K562 (cell line): Measurements from ENCODE around the gene AAMP. TPM values are rescaled to one million over a fixed set of nuclear protein-coding genes. Genes with fewer than 3 reads are reported as not detected.

Source experiments
- ATAC-seq: fragments of 200-7000 bp; cut with Tn5 transposase; 3 replicates; pipeline ENCODE4 v1.9.1; 2020; ENCODE audit warnings: moderate library complexity
- BruUV-seq: library from RNA; stranded (reverse); fragments of 400-500 nt; replicated peaks from 2 replicates; lab custom pipeline; 2021; lab: Mats Ljungman, UMichigan
- CTCF ChIA-PET: fragments of 300-600 bp; formaldehyde crosslinking; extraction: SDS; loops from one replicate; lab custom pipeline; 2021; ENCODE audit warnings: low intra/inter-chr PET ratio; lab: Yijun Ruan, JAX
- POLR2A ChIA-PET: fragments of 300-600, 350-650 bp; sonication (Branson Sonifier 250); formaldehyde crosslinking; extraction: SDS; loops from one replicate; lab custom pipeline; 2021; ENCODE audit warnings: antibody characterized with exemption, inconsistent platforms; lab: Yijun Ruan, JAX
- DNase-seq, 4 experiments: peaks; one replicate each; pipeline versions ENCODE4 v3.0.0 to v3.0.0-alpha.2; 2011 to 2018; ENCODE audit warnings: low spot score in 3 of 4, mixed read lengths in 3 of 4; ENCODE audit errors: extremely low read depth in 1 of 4
- FAIRE-seq: peaks from 2 replicates; lab custom pipeline; 2011; peaks lifted over from hg19 to GRCh38; lab: Jason Lieb, UNC
- H2AFZ ChIP-seq: 2 replicates; pipeline ENCODE4 v1.6.0; 2011; ENCODE audit warnings: low read depth, low read length, control low read depth, inconsistent platforms
- H3K27ac ChIP-seq: fragments of 200-600 bp; 3 replicates; pipeline ENCODE4 v1.8.0; 2011; ENCODE audit warnings: low read depth, mild to moderate bottlenecking, control low read depth, inconsistent platforms, low read length, moderate library complexity, mixed read lengths; ENCODE audit errors: extremely low read depth
- H3K27me3 ChIP-seq, 2 experiments: fragments of 300-600 bp in 1 of 2; 2 replicates in 1 of 2; 3 replicates in 1 of 2; pipeline versions ENCODE4 v1.6.0 to v1.8.0; 2011; ENCODE audit warnings: inconsistent platforms in 2 of 2, low read length in 2 of 2, mild to moderate bottlenecking in 1 of 2, mixed read lengths in 1 of 2, moderate library complexity in 1 of 2; ENCODE audit not compliant: control insufficient read depth in 2 of 2, insufficient read depth in 2 of 2
- H3K36me3 ChIP-seq: fragments of 300-600 bp; 3 replicates; pipeline ENCODE4 v1.8.0; 2011; ENCODE audit warnings: mild to moderate bottlenecking, low read length, inconsistent platforms; ENCODE audit not compliant: control insufficient read depth, insufficient read depth
- H3K4me1 ChIP-seq, 2 experiments: fragments of 200-600 bp in 1 of 2; replicated peaks in 1 of 2; 2 replicates in 1 of 2; 3 replicates in 1 of 2; pipeline versions ENCODE4 v1.5.1 to v1.8.0; 2011; ENCODE audit warnings: inconsistent platforms in 2 of 2, low read length in 2 of 2, mild to moderate bottlenecking in 1 of 2, mixed read lengths in 1 of 2, moderate library complexity in 1 of 2; ENCODE audit not compliant: control insufficient read depth in 2 of 2, insufficient read depth in 2 of 2
- H3K4me2 ChIP-seq: 2 replicates; pipeline ENCODE4 v1.6.1; 2011; ENCODE audit warnings: low read length, control low read depth, inconsistent platforms, mixed read lengths; ENCODE audit not compliant: insufficient read depth
- H3K4me3 ChIP-seq: fragments of 200-600 bp; sonication (generic), shearing (Covaris generic); 2 replicates; pipeline ENCODE4 v1.5.1; 2016; ENCODE audit warnings: control low read depth, inconsistent platforms
- H3K79me2 ChIP-seq: fragments of 200-600 bp; 3 replicates; pipeline ENCODE4 v1.8.0; 2011; ENCODE audit warnings: low read length, inconsistent platforms; ENCODE audit not compliant: control insufficient read depth, insufficient read depth
- H3K9ac ChIP-seq, 2 experiments: 2 replicates each; pipeline versions ENCODE4 v1.6.0 to v1.6.1; 2011; ENCODE audit warnings: low read depth in 2 of 2, low read length in 2 of 2, control low read depth in 1 of 2, inconsistent platforms in 1 of 2, mild to moderate bottlenecking in 1 of 2, mixed read lengths in 1 of 2; ENCODE audit not compliant: insufficient read depth in 1 of 2
- H3K9me1 ChIP-seq: one replicate; pipeline ENCODE4 v1.6.0; 2011; ENCODE audit warnings: inconsistent platforms, mild to moderate bottlenecking, low read length, moderate library complexity; ENCODE audit not compliant: control insufficient read depth, insufficient read depth
- H3K9me3 ChIP-seq: replicated peaks from 2 replicates; pipeline ENCODE4 v1.5.1; 2011; ENCODE audit warnings: low read depth, low read length, inconsistent platforms; ENCODE audit not compliant: control insufficient read depth, insufficient read depth
- H4K20me1 ChIP-seq: replicated peaks from 2 replicates; pipeline ENCODE4 v1.6.1; 2011; ENCODE audit warnings: low read length, inconsistent platforms, mixed read lengths; ENCODE audit not compliant: control insufficient read depth, insufficient read depth
- ATF1 ChIP-seq, 2 experiments: fragments of 450-650 bp in 1 of 2; IDR thresholded peaks; 2 replicates each; pipeline ENCODE4 v1.6.1; 2016; ENCODE audit warnings: missing compliant biosample characterization in 1 of 2, missing genetic modification characterization in 1 of 2
- ESRRB ChIP-seq: fragments of 250-450 bp; sonication (Bioruptor Pico); IDR thresholded peaks from 2 replicates; pipeline ENCODE4 v1.5.0; 2020; ENCODE audit warnings: mild to moderate bottlenecking, moderate library complexity, borderline replicate concordance
- EWSR1 ChIP-seq: fragments of 450-650 bp; IDR thresholded peaks from 2 replicates; pipeline ENCODE4 v1.6.1; 2018; ENCODE audit warnings: borderline replicate concordance, mild to moderate bottlenecking, low read depth, moderate library complexity; ENCODE audit not compliant: partially characterized antibody
- HDAC6 ChIP-seq: IDR thresholded peaks from 2 replicates; pipeline ENCODE4 v1.6.1; 2012; ENCODE audit warnings: low read depth, mild to moderate bottlenecking, control low read depth, inconsistent platforms, low read length, moderate library complexity
- RBM22 ChIP-seq: fragments of 200-400 bp; formaldehyde crosslinking; IDR thresholded peaks from 2 replicates; pipeline ENCODE4 v1.6.1; 2018; ENCODE audit warnings: low read length, low read depth; ENCODE audit not compliant: poor library complexity, severe bottlenecking
- RHOXF2B ChIP-seq: fragments of 250-450 bp; sonication (Bioruptor Pico); conservative IDR thresholded peaks from 2 replicates; pipeline ENCODE4 v1.5.1; 2021
- SMAD2 ChIP-seq: fragments of 150-350 bp; IDR thresholded peaks from 2 replicates; pipeline ENCODE4 v1.6.1; 2014; ENCODE audit warnings: low read depth, mild to moderate bottlenecking, low read length
- SMAD3 ChIP-seq: fragments of 450-650 bp; formaldehyde crosslinking; conservative IDR thresholded peaks from 2 replicates; pipeline ENCODE4 v1.4.0; 2020; ENCODE audit warnings: mild to moderate bottlenecking
- TCF7L2 ChIP-seq: fragments of 150-350 bp; IDR thresholded peaks from 2 replicates; pipeline ENCODE4 v1.6.1; 2016; ENCODE audit warnings: low read depth, mild to moderate bottlenecking, low read length, moderate library complexity
- ZKSCAN8 ChIP-seq: fragments of 200-800 bp; sonication (Bioruptor generic); IDR thresholded peaks from 2 replicates; pipeline ENCODE4 v1.6.1; 2016; ENCODE audit warnings: missing genetic modification characterization, missing compliant biosample characterization
- ZNF77 ChIP-seq: fragments of 250-450 bp; sonication (Bioruptor Pico); IDR thresholded peaks from 2 replicates; pipeline ENCODE4 v1.5.0; 2020
- WGBS: fragments of 100-300 bp; shearing (Covaris generic); methylation state at CpG from one replicate; pipeline ENCODE4 v1.1.6; 2016; ENCODE audit warnings: low coverage, mixed read lengths; ENCODE audit not compliant: insufficient coverage; ENCODE audit errors: missing lambda C conversion rate; 5-methylcytosine and 5-hydroxymethylcytosine counted together
- in situ Hi-C: fragments of 300-500 bp; cut with MboI; formaldehyde crosslinking; loops from 4 replicates; pipeline ENCODE4 v1.15.0; 2018; ENCODE audit warnings: inconsistent platforms, mixed read lengths
- intact Hi-C: fragments of 100-400 bp; cut with micrococcal nuclease; formaldehyde crosslinking; loops from 2 replicates; pipeline ENCODE4 v1.14.2; 2022
- polyA plus RNA-seq, 8 experiments: library from polyadenylated mRNA; depleted of rRNA in 4 of 8; stranded (reverse) in 5 of 8; unstranded in 3 of 8; fragments of >200 nt; fragmentation: Nextera tagmentation in 2 of 8; fragmentation: Illumina TruSeq in 1 of 8; extraction: Ambion mirVana in 2 of 8; extraction: Trizol in 1 of 8; gene quantifications; 2 replicates each; pipeline versions ENCODE4 v1.2.1 to v1.2.3, GENCODE V29; 2011 to 2014; ENCODE audit warnings: inconsistent platforms in 1 of 8, missing spikeins in 1 of 8
- total RNA-seq, 7 experiments: library from RNA; depleted of rRNA in 6 of 7; stranded (reverse); fragments of >200 nt in 6 of 7; fragmentation: Illumina TruSeq in 2 of 7; extraction: Trizol in 2 of 7; gene quantifications; 2 replicates each; pipeline versions ENCODE4 v1.2.1 to v1.2.3, GENCODE V29; 2011 to 2021; ENCODE audit warnings: low replicate concordance in 1 of 7
- TF ChIP-seq, protein P1 (sequence below): fragments of 250-450 bp; sonication (Bioruptor Pico); IDR thresholded peaks from 2 replicates; pipeline ENCODE4 v1.8.0; 2022; ENCODE audit warnings: moderate library complexity, mild to moderate bottlenecking, inconsistent platforms
- TF ChIP-seq, protein P2 (sequence below): fragments of 450-650 bp; IDR thresholded peaks from 2 replicates; pipeline ENCODE4 v1.6.1; 2016

The AAMP gene
- total and polyA plus RNA-seq, 9 of the 15 experiments (the other 6 are each of a cell fraction or from before 2014, with no cell fraction given): 5.7 to 197 (median 94.1) TPM

DNA sequence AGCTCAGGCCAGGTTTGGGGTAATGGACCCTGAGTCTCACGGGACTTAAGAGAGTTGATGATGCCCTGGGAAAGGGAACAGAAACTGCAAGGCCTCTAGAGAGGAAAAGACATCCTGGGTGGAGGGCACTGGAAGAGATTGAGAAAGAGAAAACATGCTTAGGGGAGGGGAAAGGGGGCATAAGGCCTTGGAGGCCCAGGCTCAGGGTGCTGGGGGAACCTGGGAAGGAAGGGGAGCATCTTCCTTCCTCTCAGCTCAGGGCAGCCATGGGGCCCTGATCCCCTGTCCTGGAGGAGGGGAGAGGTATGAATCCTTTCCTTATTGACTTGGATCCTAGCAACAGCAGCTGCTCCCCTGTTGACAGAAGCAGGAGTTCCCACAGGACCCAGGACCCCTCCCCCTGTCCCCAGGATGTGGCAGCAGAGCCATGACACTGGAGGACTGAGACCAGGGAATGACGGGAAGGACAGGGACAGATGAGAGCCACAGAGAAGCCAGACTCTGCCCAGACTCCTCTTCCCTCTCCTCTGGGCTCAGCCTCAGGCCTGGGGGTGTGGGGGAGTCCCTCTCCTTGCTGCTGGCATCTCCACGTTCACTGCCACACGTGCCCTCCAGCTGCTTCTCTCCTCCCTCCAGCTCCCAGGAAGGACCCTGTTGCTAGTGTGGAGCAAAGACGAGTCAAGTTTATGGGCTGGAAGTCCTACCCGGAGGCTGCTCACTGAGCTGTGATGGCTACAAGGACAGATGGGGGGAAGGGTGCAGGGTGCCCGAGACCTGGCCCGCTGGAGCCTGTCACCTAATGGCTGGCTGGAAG is 8.3 kb downstream of the AAMP start:
- ChIA-PET CTCF (no interaction called here), POLR2A (interaction anchor here (1.3 to 1.5 kb wide), 2 partner anchors 8 to 13 kb away, joined by 3 to 5 read pairs; partner anchors contain the start of genes AAMP and PNKD)
- TF ChIP-seq RBM22: no peak
- TF ChIP-seq EWSR1: no peak
- TF ChIP-seq ZKSCAN8 (CRISPR knock-in tag): no peak
- no peak for TF ChIP-seq ATF1 (CRISPR knock-in tag; IDR thresholded peaks at IDR 0.05)
- no peak for TF ChIP-seq ATF1 (tag; IDR thresholded peaks at IDR 0.05)
- no peak for TF ChIP-seq ZNF77 (CRISPR knock-in tag)
- TF ChIP-seq, protein P1, sequence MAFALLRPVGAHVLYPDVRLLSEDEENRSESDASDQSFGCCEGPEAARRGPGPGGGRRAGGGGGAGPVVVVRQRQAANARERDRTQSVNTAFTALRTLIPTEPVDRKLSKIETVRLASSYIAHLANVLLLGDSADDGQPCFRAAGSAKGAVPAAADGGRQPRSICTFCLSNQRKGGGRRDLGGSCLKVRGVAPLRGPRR (CRISPR knock-in tag): no peak
- no peak for TF ChIP-seq ESRRB (CRISPR knock-in tag)
- no peak for TF ChIP-seq TCF7L2
- no peak for TF ChIP-seq RHOXF2B
- TF ChIP-seq SMAD3 (CRISPR knock-in tag): no peak
- TF ChIP-seq HDAC6: no peak
- TF ChIP-seq, protein P2, sequence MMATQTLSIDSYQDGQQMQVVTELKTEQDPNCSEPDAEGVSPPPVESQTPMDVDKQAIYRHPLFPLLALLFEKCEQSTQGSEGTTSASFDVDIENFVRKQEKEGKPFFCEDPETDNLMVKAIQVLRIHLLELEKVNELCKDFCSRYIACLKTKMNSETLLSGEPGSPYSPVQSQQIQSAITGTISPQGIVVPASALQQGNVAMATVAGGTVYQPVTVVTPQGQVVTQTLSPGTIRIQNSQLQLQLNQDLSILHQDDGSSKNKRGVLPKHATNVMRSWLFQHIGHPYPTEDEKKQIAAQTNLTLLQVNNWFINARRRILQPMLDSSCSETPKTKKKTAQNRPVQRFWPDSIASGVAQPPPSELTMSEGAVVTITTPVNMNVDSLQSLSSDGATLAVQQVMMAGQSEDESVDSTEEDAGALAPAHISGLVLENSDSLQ: no peak
- no peak for TF ChIP-seq SMAD2
- no peak for DNase-seq
- in situ Hi-C loops (no loop called here), intact Hi-C loops (no loop called here)
- no peak for ATAC-seq
- H3K9me3 ChIP-seq: no peaks in the 10 kb centered on the region
- H3K4me1 ChIP-seq: peaks cover 3 to 13% of the 10 kb centered on the region in 2 experiments; a peak in 4 of 5 replicates
- no peak overlapping the region for H3K4me3 ChIP-seq
- BruUV-seq: no TSS peak
- no peak overlapping the region for H2AFZ ChIP-seq
- no peaks in the 10 kb centered on the region for H3K79me2 ChIP-seq
- no peaks in the 10 kb centered on the region for H3K27me3 ChIP-seq
- FAIRE-seq: no peak
- peaks cover 27% of the 10 kb centered on the region; the same call in 1 of the 3 replicates for H3K36me3 ChIP-seq
- no peaks in the 10 kb centered on the region for H3K9me1 ChIP-seq
- WGBS: 65% methylated on average over 4 of the region's 8 CpGs
- no peaks in the 10 kb centered on the region for H4K20me1 ChIP-seq
- no peak overlapping the region for H3K4me2 ChIP-seq
- peak overlapping the region in 1 of 2 experiments; percentile 71; a peak in 2 of 4 replicates for H3K9ac ChIP-seq
- H3K27ac ChIP-seq: no peak overlapping the region
